ENCODE results near the gene PGPEP1.

DNA sequence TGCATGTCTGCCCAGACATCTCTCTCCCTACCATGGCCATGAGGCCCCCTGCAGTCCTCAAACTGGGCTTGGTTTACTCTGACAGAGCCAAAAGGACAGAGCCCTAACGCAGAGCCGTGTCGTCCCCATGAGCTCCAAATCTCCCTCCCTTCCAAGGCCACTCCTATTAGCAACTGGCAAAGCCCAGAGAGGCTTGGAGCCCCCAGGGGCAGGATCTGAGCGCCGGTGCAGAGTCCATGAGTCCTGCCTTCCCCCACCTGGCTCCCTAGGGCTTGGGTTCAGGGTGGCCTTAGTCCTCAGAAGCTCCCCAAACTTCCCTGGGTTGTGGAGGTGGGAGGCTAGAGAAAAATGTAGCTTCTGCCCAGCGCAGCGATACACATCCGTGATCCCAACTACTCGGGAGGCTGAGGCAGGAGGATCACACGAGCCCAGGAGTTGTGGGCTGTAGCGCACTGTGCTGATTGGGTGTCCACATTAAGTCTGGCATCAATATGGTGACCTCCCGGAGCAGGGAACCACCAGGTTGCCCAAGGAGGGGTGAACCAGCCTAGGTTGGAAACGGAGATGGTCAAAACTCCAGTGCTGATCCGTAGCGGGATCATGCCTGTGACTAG lies 7.4 kb upstream of the PGPEP1 start:
- TF ChIP-seq POLR2A (IDR thresholded peaks at IDR 0.05; ENCODE audit: low read depth, low read length) (no peak), ZBTB11 (CRISPR knock-in tag; IDR thresholded peaks at IDR 0.05) (no peak), EZH2 (IDR thresholded peaks at IDR 0.05; ENCODE audit: borderline replicate concordance, control insufficient read depth, low read depth, low read length) (no peak), E2F8 (IDR thresholded peaks at IDR 0.05; ENCODE audit: low read depth, partially characterized antibody) (no peak), RFX5 (IDR thresholded peaks at IDR 0.05; ENCODE audit: low read depth, low read length) (no peak), CTCF (IDR thresholded peaks at IDR 0.05 in 2 of 3, conservative IDR thresholded peaks at IDR 0.05 in 1 of 3; ENCODE audit: control insufficient read depth in 2 of 3, extremely low read depth in 1 of 3, insufficient read depth in 1 of 3, low read depth in 3 of 3, low read length in 3 of 3) (no peak), NFIC (IDR thresholded peaks at IDR 0.05; ENCODE audit: low read depth, low read length) (no peak), SRF (IDR thresholded peaks at IDR 0.05; ENCODE audit: low read depth in 2 of 2, low read length in 2 of 2) (no peak), ZNF24 (IDR thresholded peaks at IDR 0.05) (no peak), IKZF1 (conservative IDR thresholded peaks at IDR 0.05) (no peak)
- TF ChIP-seq, protein P1, sequence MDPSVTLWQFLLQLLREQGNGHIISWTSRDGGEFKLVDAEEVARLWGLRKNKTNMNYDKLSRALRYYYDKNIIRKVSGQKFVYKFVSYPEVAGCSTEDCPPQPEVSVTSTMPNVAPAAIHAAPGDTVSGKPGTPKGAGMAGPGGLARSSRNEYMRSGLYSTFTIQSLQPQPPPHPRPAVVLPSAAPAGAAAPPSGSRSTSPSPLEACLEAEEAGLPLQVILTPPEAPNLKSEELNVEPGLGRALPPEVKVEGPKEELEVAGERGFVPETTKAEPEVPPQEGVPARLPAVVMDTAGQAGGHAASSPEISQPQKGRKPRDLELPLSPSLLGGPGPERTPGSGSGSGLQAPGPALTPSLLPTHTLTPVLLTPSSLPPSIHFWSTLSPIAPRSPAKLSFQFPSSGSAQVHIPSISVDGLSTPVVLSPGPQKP (IDR thresholded peaks at IDR 0.05; ENCODE audit: low read depth, low read length) = no peak
- TF ChIP-seq, protein P2, sequence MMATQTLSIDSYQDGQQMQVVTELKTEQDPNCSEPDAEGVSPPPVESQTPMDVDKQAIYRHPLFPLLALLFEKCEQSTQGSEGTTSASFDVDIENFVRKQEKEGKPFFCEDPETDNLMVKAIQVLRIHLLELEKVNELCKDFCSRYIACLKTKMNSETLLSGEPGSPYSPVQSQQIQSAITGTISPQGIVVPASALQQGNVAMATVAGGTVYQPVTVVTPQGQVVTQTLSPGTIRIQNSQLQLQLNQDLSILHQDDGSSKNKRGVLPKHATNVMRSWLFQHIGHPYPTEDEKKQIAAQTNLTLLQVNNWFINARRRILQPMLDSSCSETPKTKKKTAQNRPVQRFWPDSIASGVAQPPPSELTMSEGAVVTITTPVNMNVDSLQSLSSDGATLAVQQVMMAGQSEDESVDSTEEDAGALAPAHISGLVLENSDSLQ (IDR thresholded peaks at IDR 0.05) = no peak
- TF ChIP-seq, protein P3, sequence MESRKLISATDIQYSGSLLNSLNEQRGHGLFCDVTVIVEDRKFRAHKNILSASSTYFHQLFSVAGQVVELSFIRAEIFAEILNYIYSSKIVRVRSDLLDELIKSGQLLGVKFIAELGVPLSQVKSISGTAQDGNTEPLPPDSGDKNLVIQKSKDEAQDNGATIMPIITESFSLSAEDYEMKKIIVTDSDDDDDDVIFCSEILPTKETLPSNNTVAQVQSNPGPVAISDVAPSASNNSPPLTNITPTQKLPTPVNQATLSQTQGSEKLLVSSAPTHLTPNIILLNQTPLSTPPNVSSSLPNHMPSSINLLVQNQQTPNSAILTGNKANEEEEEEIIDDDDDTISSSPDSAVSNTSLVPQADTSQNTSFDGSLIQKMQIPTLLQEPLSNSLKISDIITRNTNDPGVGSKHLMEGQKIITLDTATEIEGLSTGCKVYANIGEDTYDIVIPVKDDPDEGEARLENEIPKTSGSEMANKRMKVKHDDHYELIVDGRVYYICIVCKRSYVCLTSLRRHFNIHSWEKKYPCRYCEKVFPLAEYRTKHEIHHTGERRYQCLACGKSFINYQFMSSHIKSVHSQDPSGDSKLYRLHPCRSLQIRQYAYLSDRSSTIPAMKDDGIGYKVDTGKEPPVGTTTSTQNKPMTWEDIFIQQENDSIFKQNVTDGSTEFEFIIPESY (IDR thresholded peaks at IDR 0.05) = no peak
